Tongue (tissue), 2 donors: ENCODE measurements around the gene ERGIC3. TPM values are rescaled to one million over a fixed set of nuclear protein-coding genes. Genes with fewer than 3 reads are reported as not detected.

Source experiments
- DNase-seq: peaks from one replicate; pipeline ENCODE4 v3.0.0-alpha.2; 2015
- total RNA-seq: library from RNA; depleted of rRNA; stranded (reverse); fragments of >200 nt; gene quantifications from one replicate; pipeline ENCODE4 v1.2.3, GENCODE V29; 2014

ERGIC3 gene
- total RNA-seq, 1 donor from 2014 or later: 202 TPM

- no peak for DNase-seq
Measured at GRCh38 chr20:35562541-35563110, 20.7 kb downstream of the ERGIC3 start.

- DNase-seq: no peak
Measured at GRCh38 chr20:35563834-35564233, 22.0 kb downstream of the ERGIC3 start.

GRCh38 chr20:35564905-35565304 lies 23.0 kb downstream of the ERGIC3 start:
- no peak for DNase-seq

- no peak for DNase-seq
Measured at GRCh38 chr20:35568645-35569044, 26.8 kb downstream of the ERGIC3 start.

GRCh38 chr20:35571555-35571954 lies 29.7 kb downstream of the ERGIC3 start:
- DNase-seq: no peak

GRCh38 chr20:35572838-35573237 lies 31.0 kb downstream of the ERGIC3 start:
- no peak for DNase-seq

GRCh38 chr20:35575958-35576357 lies 34.1 kb downstream of the ERGIC3 start:
- peak; percentile 48 for DNase-seq

GRCh38 chr20:35576816-35577215 lies 34.9 kb downstream of the ERGIC3 start:
- DNase-seq: no peak

- DNase-seq: no peak
Measured at GRCh38 chr20:35578469-35578868, 36.6 kb downstream of the ERGIC3 start.

- DNase-seq: no peak
Measured at GRCh38 chr20:35579196-35579595, 37.3 kb downstream of the ERGIC3 start.

- no peak for DNase-seq
Measured at GRCh38 chr20:35582131-35582530, 40.3 kb downstream of the ERGIC3 start.

- no peak for DNase-seq
Measured at GRCh38 chr20:35582741-35583404, 41.0 kb downstream of the ERGIC3 start.

GRCh38 chr20:35583636-35584560 lies 42.0 kb downstream of the ERGIC3 start:
- DNase-seq: no peak

GRCh38 chr20:35586751-35587425 lies 45.0 kb downstream of the ERGIC3 start:
- no peak for DNase-seq

GRCh38 chr20:35587436-35587835 lies 45.6 kb downstream of the ERGIC3 start:
- no peak for DNase-seq

GRCh38 chr20:35588397-35588796 lies 46.5 kb downstream of the ERGIC3 start:
- DNase-seq: no peak

- DNase-seq: peak; percentile 36
Measured at GRCh38 chr20:35592339-35592974, 50.6 kb downstream of the ERGIC3 start.

- DNase-seq: no peak
Measured at GRCh38 chr20:35595456-35595855, 53.6 kb downstream of the ERGIC3 start.

GRCh38 chr20:35595901-35596300 lies 54.0 kb downstream of the ERGIC3 start:
- DNase-seq: no peak

- DNase-seq: no peak
Measured at GRCh38 chr20:35597186-35597585, 55.3 kb downstream of the ERGIC3 start.

- DNase-seq: no peak
Measured at GRCh38 chr20:35598476-35598875, 56.6 kb downstream of the ERGIC3 start.
